H9 (cell line): ENCODE data around the gene BRD7. TPM values are rescaled to one million over a fixed set of nuclear protein-coding genes. Genes with fewer than 3 reads are reported as not detected.

Source experiments
- DNase-seq: peaks from one replicate; pipeline ENCODE4 v3.0.0-alpha.2; 2017
- H2AFZ ChIP-seq: one replicate; pipeline ENCODE4 v1.6.1; 2013; ENCODE audit warnings: mild to moderate bottlenecking, low read length, control low read depth, moderate library complexity
- H2AK5ac ChIP-seq: 2 replicates; pipeline ENCODE4 v1.6.1; 2013; ENCODE audit warnings: low read length, control low read depth, mixed read lengths; ENCODE audit not compliant: insufficient read length
- H2BK120ac ChIP-seq: one replicate; pipeline ENCODE4 v1.6.1; 2013; ENCODE audit warnings: low read depth, mild to moderate bottlenecking, low read length, control low read depth, inconsistent platforms; ENCODE audit not compliant: poor library complexity, severe bottlenecking
- H2BK12ac ChIP-seq: 2 replicates; pipeline ENCODE4 v1.6.1; 2013; ENCODE audit warnings: low read length, control low read depth, mixed read lengths, low read depth; ENCODE audit not compliant: insufficient read length
- H2BK15ac ChIP-seq: 2 replicates; pipeline ENCODE4 v1.6.1; 2013; ENCODE audit warnings: low read depth, low read length, control low read depth
- H2BK20ac ChIP-seq: one replicate; pipeline ENCODE4 v1.6.1; 2013; ENCODE audit warnings: low read depth, mild to moderate bottlenecking, low read length, control low read depth, inconsistent platforms; ENCODE audit not compliant: poor library complexity, severe bottlenecking
- H2BK5ac ChIP-seq: 2 replicates; pipeline ENCODE4 v1.6.1; 2013; ENCODE audit warnings: low read length, control low read depth, mixed read lengths; ENCODE audit not compliant: insufficient read length
- H3K14ac ChIP-seq: 2 replicates; pipeline ENCODE4 v1.6.1; 2013; ENCODE audit warnings: low read length, control low read depth; ENCODE audit not compliant: insufficient read depth
- H3K18ac ChIP-seq: 2 replicates; pipeline ENCODE4 v1.6.1; 2013; ENCODE audit warnings: low read depth, mild to moderate bottlenecking, mixed read lengths, low read length, control low read depth; ENCODE audit not compliant: insufficient read length
- H3K23ac ChIP-seq: 2 replicates; pipeline ENCODE4 v1.6.1; 2013; ENCODE audit warnings: low read length, control low read depth, mixed read lengths, low read depth; ENCODE audit not compliant: insufficient read length
- H3K23me2 ChIP-seq: 2 replicates; pipeline ENCODE4 v1.6.1; 2013; ENCODE audit warnings: low read depth, mild to moderate bottlenecking, mixed read lengths, low read length, control low read depth; ENCODE audit not compliant: insufficient read length, poor library complexity, severe bottlenecking
- H3K27ac ChIP-seq: 2 replicates; pipeline ENCODE4 v1.5.1; 2013; ENCODE audit warnings: low read length, control low read depth, mixed read lengths, low read depth; ENCODE audit not compliant: insufficient read length
- H3K27me3 ChIP-seq: 2 replicates; pipeline ENCODE4 v1.6.1; 2013; ENCODE audit warnings: low read length, control low read depth, inconsistent platforms; ENCODE audit not compliant: insufficient read depth
- H3K4ac ChIP-seq: 2 replicates; pipeline ENCODE4 v1.6.1; 2013; ENCODE audit warnings: low read depth, mild to moderate bottlenecking, control low read depth, inconsistent platforms, low read length, moderate library complexity
- H3K4me1 ChIP-seq: 2 replicates; pipeline ENCODE4 v1.6.1; 2013; ENCODE audit warnings: low read length, control low read depth, inconsistent platforms; ENCODE audit not compliant: insufficient read depth
- H3K4me2 ChIP-seq: 2 replicates; pipeline ENCODE4 v1.6.1; 2013; ENCODE audit warnings: low read length, control low read depth, mixed read lengths; ENCODE audit not compliant: insufficient read length, insufficient read depth
- H3K56ac ChIP-seq: 2 replicates; pipeline ENCODE4 v1.6.1; 2013; ENCODE audit warnings: low read depth, mild to moderate bottlenecking, mixed read lengths, low read length, control low read depth; ENCODE audit not compliant: insufficient read length
- H3K79me1 ChIP-seq: 2 replicates; pipeline ENCODE4 v1.6.1; 2013; ENCODE audit warnings: low read depth, mild to moderate bottlenecking, moderate library complexity, low read length, control low read depth, inconsistent platforms; ENCODE audit not compliant: insufficient read depth, poor library complexity, severe bottlenecking
- H3K79me2 ChIP-seq: 2 replicates; pipeline ENCODE4 v1.6.1; 2013; ENCODE audit warnings: low read length, control low read depth, inconsistent platforms; ENCODE audit not compliant: insufficient read depth
- H3K9ac ChIP-seq: 2 replicates; pipeline ENCODE4 v1.6.1; 2013; ENCODE audit warnings: low read length, control low read depth, mixed read lengths; ENCODE audit not compliant: insufficient read length; ENCODE audit errors: extremely low read depth
- H3K9me3 ChIP-seq: one replicate; pipeline ENCODE4 v1.6.1; 2013; ENCODE audit warnings: low read depth, low read length, inconsistent platforms; ENCODE audit not compliant: control insufficient read depth
- H3T11ph ChIP-seq: one replicate; pipeline ENCODE4 v1.6.1; 2013; ENCODE audit warnings: mild to moderate bottlenecking, low read length, control low read depth, inconsistent platforms
- H4K20me1 ChIP-seq: one replicate; pipeline ENCODE4 v1.6.1; 2013; ENCODE audit not compliant: control insufficient read depth, insufficient read length, insufficient read depth
- H4K5ac ChIP-seq: 2 replicates; pipeline ENCODE4 v1.6.1; 2013; ENCODE audit warnings: low read depth, mild to moderate bottlenecking, mixed read lengths, low read length, control low read depth; ENCODE audit not compliant: insufficient read length
- H4K8ac ChIP-seq: replicated peaks from 2 replicates; pipeline ENCODE4 v1.6.1; 2013; ENCODE audit warnings: low read length, control low read depth, mixed read lengths, low read depth; ENCODE audit not compliant: insufficient read length
- H4K91ac ChIP-seq: 2 replicates; pipeline ENCODE4 v1.6.1; 2013; ENCODE audit warnings: low read depth, mild to moderate bottlenecking, moderate library complexity, mixed read lengths, low read length, control low read depth; ENCODE audit not compliant: insufficient read length
- H3K27ac Mint-ChIP-seq, 3 experiments: 2 replicates in 2 of 3; 3 replicates in 1 of 3; pipeline ENCODE4 v1.8.0; 2020 to 2021; ENCODE audit warnings: mixed read lengths in 3 of 3, mild to moderate bottlenecking in 1 of 3, moderate library complexity in 1 of 3
- H3K27me3 Mint-ChIP-seq: 2 replicates; pipeline ENCODE4 v1.8.0; 2021; ENCODE audit warnings: low read depth, mild to moderate bottlenecking, moderate library complexity, mixed read lengths
- H3K36me3 Mint-ChIP-seq, 3 experiments: 2 replicates in 2 of 3; 3 replicates in 1 of 3; pipeline ENCODE4 v1.8.0; 2020 to 2021; ENCODE audit warnings: low read depth in 3 of 3, mixed read lengths in 3 of 3; ENCODE audit not compliant: insufficient read depth in 1 of 3
- H3K4me1 Mint-ChIP-seq, 2 experiments: 2 replicates each; pipeline ENCODE4 v1.8.0; 2020; ENCODE audit warnings: mixed read lengths in 2 of 2
- H3K4me3 Mint-ChIP-seq, 2 experiments: 2 replicates in 1 of 2; 3 replicates in 1 of 2; pipeline ENCODE4 v1.8.0; 2020 to 2021; ENCODE audit warnings: mild to moderate bottlenecking in 2 of 2, mixed read lengths in 2 of 2, moderate library complexity in 1 of 2
- H3K9me3 Mint-ChIP-seq, 2 experiments: 2 replicates in 1 of 2; 3 replicates in 1 of 2; pipeline ENCODE4 v1.8.0; 2020; ENCODE audit warnings: mild to moderate bottlenecking in 2 of 2, mixed read lengths in 2 of 2, moderate library complexity in 1 of 2
- WGBS: extraction: QIAGEN DNeasy Blood & Tissue Kit; methylation state at CpG from one replicate; pipeline ENCODE4 v1.1.7; 2013; ENCODE audit warnings: missing lambda C conversion rate, low lambda C conversion rate, mixed read lengths; ENCODE audit not compliant: insufficient read length; ENCODE audit errors: extremely low coverage; 5-methylcytosine and 5-hydroxymethylcytosine counted together
- total RNA-seq: library from RNA; stranded (reverse); gene quantifications from 2 replicates; pipeline ENCODE4 v1.2.1, GENCODE V29; 2021
- TF ChIP-seq, protein P1 (sequence below): fragments of 200-600 bp; sonication (generic); conservative IDR thresholded peaks from 3 replicates; pipeline ENCODE4 v1.8.0; 2021; ENCODE audit warnings: antibody characterized with exemption, mild to moderate bottlenecking

The BRD7 gene
- total RNA-seq, 1 experiment from 2014 or later, result 112 TPM

DNA sequence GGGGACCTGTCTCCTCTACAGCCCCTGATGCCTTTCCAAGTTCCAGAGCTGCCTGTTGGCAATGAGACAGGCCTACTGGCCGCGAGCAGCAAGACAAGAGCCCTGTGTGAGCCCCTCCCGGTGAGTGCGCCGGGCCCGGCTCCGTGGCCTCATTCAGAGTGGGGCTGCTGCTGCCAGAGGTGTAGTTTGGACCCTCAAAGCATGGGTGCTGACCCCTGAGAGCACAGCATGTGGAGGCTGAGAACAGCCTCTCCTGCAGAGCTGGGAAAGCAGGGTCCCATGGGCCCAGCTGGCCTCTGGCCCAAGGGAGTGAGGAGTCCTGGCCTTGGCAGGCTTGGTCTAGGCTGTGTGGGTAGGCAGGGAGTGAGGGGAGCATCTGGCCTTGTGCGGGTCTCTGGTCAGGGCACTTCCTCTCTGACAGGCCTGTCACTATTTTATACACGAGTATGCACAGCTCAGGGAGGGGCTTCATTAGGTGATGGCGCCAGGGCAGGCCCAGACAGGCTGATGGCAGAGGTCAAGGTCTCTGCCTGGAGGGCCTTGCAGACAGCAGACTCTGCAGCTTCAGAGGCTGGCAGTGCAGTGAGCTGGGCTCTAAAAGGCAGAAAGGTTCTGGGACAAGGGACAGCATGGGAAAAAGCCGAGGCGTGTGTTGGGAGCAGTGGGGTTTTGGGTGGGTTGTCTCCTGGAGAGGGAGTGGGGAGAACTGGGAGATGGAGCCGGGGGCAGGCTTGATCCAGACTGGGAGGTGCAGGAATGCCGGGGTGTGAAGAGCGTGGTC lies 59.1 kb downstream of the BRD7 start:
- Histone ChIP-seq H2AK5ac (no peak overlapping the region), H3K56ac (no peak overlapping the region), H4K20me1 (no peaks in the 10 kb centered on the region), H2BK120ac (no peak overlapping the region), H4K91ac (no peak overlapping the region), H3K27ac (no peak overlapping the region), H3K4me2 (no peak overlapping the region), H2BK12ac (no peak overlapping the region), H2BK15ac (no peak overlapping the region), H3K14ac (no peak overlapping the region; the same call in 1 of the 2 replicates), H3K23ac (no peak overlapping the region), H4K5ac (no peak overlapping the region), H3K4me1 (no peaks in the 10 kb centered on the region), H3T11ph (no peak overlapping the region), H2AFZ (no peak overlapping the region), H3K9ac (no peak overlapping the region), H2BK20ac (no peak overlapping the region), H3K27me3 (no peaks in the 10 kb centered on the region), H3K4ac (no peak overlapping the region), H3K79me2 (no peaks in the 10 kb centered on the region), H3K79me1 (no peaks in the 10 kb centered on the region), H3K9me3 (no peaks in the 10 kb centered on the region), H2BK5ac (no peak overlapping the region), H3K18ac (no peak overlapping the region), H4K8ac (no peak overlapping the region), H3K23me2 (no peaks in the 10 kb centered on the region)
- Mint-ChIP-seq H3K9me3 (no peaks in the 10 kb centered on the region), H3K27me3 (no peaks in the 10 kb centered on the region), H3K4me1 (0 out of 4 replicates have a peak, but pooled peaks cover 0 to 3% of the 10 kb centered on the region in 2 experiments), H3K4me3 (peak overlapping the region in 1 of 2 experiments; percentile 56; a peak in 1 of 5 replicates), H3K27ac (peak overlapping the region in 1 of 3 experiments; percentile 82; a peak in 1 of 7 replicates), H3K36me3 (peaks cover 0 to 18% (median 5%) of the 10 kb centered on the region in 3 experiments; a peak in 4 of 7 replicates)
- DNase-seq, result no peak
- TF ChIP-seq, protein P1, sequence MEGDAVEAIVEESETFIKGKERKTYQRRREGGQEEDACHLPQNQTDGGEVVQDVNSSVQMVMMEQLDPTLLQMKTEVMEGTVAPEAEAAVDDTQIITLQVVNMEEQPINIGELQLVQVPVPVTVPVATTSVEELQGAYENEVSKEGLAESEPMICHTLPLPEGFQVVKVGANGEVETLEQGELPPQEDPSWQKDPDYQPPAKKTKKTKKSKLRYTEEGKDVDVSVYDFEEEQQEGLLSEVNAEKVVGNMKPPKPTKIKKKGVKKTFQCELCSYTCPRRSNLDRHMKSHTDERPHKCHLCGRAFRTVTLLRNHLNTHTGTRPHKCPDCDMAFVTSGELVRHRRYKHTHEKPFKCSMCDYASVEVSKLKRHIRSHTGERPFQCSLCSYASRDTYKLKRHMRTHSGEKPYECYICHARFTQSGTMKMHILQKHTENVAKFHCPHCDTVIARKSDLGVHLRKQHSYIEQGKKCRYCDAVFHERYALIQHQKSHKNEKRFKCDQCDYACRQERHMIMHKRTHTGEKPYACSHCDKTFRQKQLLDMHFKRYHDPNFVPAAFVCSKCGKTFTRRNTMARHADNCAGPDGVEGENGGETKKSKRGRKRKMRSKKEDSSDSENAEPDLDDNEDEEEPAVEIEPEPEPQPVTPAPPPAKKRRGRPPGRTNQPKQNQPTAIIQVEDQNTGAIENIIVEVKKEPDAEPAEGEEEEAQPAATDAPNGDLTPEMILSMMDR, result no peak
- no CpG with 5 or more reads among the region's 15 CpGs for WGBS
